GM19193 (cell line): ENCODE measurements around the gene EVC2.

Experiments
- POLR2A ChIP-seq: IDR thresholded peaks from 4 replicates; pipeline ENCODE4 v1.6.1; 2011; ENCODE audit not compliant: insufficient read depth, insufficient read length; ENCODE audit errors: extremely low read depth

Gene EVC2

DNA sequence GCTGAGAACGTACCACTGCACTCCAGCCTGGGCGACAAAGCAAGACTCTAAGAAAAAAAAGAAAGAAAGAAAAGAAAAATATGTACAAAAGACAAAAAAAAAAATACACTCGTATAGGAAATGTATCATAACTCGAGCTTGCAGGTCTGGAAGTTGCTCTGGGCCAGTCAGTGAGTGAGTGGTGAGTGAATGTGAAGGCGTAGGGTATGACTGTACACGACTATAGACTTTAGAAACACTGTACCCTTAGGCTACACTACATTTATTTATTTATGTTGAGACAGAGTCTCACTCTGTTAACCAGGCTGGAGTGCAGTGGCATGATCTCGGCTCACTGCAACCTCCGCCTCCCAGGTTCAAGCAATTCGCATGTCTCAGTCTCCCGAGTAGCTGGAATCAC, 29.4 kb downstream of the EVC2 start:
- no peak for TF ChIP-seq POLR2A

DNA sequence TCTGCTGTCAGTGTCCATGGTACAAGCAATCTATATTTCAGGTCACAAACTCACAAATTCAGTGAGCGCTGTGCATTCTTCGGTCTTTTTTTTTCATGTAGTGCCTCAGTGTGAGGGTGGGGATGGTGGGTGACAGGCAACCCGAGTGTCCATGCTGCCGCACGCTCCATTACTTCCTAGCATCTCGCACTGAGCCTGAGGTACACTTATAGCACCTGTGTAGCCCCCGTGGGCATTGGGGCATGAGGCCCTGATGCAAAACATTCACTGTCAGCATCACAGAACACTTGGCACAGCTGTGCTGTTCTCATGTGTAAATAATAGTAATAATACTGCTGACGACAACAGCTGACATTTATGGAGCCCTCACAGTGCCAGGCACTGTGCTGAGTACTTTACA, 31.6 kb downstream of the EVC2 start:
- TF ChIP-seq POLR2A = no peak

DNA sequence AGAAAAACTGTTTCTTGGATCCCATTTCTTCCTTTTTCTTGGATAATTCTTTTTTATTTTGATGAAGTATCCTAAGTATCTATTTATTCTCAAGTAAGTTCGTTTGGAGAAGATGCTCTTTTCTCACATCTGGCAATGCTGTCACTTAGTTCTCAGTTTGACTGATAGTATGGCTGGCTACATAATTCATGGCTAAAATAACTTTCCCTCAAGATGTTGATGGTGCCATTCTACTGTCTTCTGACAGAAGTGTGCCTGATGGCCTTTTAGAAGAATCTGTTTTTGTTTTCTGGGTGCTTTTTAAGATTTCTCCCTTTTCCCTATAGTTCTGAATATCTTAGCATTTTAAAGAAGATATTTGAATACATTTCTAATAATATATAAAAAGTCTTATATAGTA, 41.6 kb downstream of the EVC2 start:
- TF ChIP-seq POLR2A = no peak

- no peak for TF ChIP-seq POLR2A
These were observed 43.6 kb downstream of the EVC2 start for GRCh38 chr4:5664778-5665177.

DNA sequence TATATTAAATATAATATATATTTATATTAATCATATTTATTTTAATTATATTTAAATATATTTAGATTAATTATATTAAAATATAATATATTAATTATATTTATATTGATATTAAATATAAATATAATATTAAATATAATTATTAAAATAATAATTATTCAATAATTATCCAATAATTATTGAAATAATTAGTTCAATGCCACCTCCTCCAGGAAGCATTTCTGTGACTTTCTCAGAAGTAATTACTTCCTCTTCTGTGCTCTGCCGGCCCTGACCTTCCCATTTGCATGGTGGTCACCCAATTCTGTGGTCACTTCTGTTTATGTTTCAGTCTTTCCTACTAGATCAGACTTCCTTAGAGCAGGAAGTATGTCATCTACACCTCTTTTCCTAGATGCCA, 45.8 kb downstream of the EVC2 start:
- no peak for TF ChIP-seq POLR2A

GRCh38 chr4:5661237-5661636, 47.1 kb downstream of the EVC2 start:
- no peak for TF ChIP-seq POLR2A

- TF ChIP-seq POLR2A = no peak
These were observed 48.2 kb downstream of the EVC2 start for GRCh38 chr4:5660185-5660584.

- no peak for TF ChIP-seq POLR2A
These were observed 49.4 kb downstream of the EVC2 start for GRCh38 chr4:5658974-5659373.

DNA sequence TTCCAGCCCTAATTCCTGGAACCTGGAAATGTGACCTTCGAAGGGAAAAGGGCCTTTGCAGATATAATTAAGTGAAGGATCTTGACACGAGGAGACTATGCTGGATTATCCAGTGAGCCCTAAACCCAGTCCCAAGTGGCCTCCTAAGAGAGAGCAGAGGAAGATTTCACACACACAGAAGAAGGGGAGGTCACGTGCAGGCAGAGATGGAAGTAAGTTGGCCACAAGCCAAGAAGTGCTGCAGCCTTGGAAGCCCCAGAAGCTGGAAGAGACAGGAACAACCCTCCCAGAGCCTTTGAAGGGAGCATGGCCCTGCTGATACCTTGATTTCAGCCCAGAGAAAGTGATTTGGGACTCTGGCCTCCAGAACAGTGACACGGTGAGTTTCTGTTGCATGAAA, 51.9 kb downstream of the EVC2 start:
- no peak for TF ChIP-seq POLR2A

GRCh38 chr4:5654791-5655190, 53.6 kb downstream of the EVC2 start:
- no peak for TF ChIP-seq POLR2A

GRCh38 chr4:5651089-5651488, 57.3 kb downstream of the EVC2 start:
- no peak for TF ChIP-seq POLR2A

GRCh38 chr4:5650040-5650439, 58.3 kb downstream of the EVC2 start:
- no peak for TF ChIP-seq POLR2A

DNA sequence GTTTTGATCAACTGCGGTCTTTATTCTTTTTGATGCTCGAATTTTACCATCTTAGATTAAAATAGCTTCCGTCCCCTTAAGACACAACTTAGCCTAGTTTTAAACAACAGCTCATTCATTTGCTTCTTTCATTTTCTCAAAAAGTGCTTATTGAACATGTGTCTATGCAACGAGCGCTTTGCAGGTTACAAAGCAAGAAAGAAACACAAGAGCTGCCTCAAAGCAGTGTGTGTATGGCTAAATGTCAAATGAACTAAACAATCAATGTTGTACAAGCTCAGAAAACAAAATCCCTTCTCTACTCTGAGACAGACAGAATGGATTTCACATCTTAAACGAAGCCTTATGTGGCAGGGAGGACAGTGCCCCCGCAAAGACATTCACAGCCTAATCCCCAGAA, 61.0 kb downstream of the EVC2 start:
- TF ChIP-seq POLR2A = no peak

DNA sequence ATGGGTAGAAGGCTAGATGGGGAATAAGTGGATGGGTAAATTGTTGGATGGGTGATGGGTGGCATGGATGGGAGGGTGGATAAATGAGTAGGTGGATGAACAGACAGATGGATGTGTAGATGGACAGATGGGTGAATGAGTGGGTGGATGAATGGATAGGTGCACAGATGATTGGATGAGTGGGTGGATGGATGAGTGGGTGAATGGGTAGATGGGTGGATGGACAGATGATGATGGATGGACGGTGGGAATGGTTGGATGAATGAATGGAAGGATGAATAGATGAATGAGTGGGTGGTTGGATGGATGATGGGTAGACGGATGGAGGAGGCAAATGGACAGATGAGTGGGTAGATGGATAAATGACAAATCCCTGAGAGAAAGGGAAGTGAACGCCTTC, 68.3 kb downstream of the EVC2 start:
- no peak for TF ChIP-seq POLR2A

- TF ChIP-seq POLR2A = no peak
These were observed 68.8 kb downstream of the EVC2 start for GRCh38 chr4:5639556-5639955.

DNA sequence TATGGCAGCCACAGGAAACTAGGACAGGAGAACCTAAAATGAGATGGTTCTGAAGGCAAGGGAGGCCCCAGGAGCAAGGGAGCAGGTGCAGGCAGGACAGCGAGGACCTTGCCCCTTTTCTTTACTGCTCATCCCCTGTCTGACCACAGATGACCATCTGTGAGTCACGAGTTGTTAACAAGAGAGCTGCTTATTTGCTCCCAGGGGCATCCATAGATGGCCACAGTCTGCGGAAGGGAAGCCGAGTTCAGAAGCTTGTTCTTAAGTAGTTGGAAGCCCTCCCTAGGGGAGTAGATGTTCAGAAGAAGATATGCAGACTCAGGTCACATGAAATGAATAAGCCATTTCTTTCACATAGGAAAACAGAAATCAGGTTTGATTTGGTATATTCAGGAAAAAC, 69.4 kb downstream of the EVC2 start:
- no peak for TF ChIP-seq POLR2A

DNA sequence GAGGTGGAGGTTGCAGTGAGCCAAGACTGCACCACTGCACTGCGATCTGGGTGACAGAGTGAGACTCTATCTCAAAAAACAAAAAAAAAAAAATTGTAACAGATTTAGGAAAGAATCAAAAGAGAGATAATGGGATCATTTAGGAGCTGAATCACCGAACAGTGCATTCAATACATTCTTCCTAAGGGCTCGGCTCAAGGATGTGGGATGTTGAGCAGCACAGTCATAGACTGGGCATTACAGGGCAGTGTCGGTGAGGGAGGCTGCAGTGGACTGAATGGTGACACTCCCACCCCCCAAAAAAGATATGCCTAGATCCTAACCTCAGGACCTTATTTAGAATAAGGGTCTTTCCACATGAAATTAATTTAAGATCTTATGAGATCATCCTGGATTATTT, 70.0 kb downstream of the EVC2 start:
- TF ChIP-seq POLR2A = no peak
